ENCODE measurements around the gene TCL1B. TPM values are rescaled to one million over a fixed set of nuclear protein-coding genes. Genes with fewer than 3 reads are reported as not detected.

The TCL1B gene
- total RNA-seq, 1 donor from 2014 or later, result not detected

DNA sequence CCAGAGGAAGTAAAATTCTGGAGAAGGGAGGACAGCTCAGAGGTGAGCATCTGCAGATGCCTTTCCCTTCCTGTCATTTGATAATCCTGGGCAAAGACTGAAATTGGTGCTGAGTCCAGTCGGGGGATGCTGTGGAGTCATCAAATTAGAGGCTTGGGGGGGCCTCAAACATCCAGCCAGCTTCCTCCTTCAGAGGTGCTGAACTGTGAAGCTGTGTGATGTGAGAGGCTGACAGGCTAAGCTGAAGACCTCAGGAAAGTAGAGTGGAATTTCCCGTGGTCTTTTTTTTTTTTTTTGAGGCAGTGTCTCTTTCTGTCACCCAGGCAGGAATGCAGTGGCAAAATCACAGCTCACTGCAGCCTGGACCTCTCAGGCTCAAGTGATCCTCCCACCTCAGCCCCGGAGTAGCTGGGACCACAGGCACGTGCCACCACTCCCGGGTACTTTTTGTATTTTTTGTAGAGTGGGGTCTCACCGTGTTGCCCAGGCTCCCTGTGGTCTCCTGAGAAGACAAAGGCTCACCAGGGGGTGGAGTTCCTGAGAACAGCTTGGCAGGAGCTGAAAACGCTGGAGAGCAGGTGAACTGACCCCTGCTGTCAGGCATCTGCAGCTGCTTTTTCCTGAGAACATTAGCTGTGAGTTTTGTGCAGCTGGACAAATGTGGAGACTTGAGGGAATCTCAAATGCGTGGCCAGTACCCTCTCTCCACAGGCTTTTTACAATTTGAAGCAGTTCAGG is 6.1 kb upstream of the TCL1B start:
- peaks cover 12% of the 10 kb centered on the region for H3K9me3 ChIP-seq (replicated peaks)
- intact Hi-C loops (cut with micrococcal nuclease), result no loop called here
- H3K27ac ChIP-seq (replicated peaks), result no peak overlapping the region
- no peak for DNase-seq
- TF ChIP-seq, protein P1, sequence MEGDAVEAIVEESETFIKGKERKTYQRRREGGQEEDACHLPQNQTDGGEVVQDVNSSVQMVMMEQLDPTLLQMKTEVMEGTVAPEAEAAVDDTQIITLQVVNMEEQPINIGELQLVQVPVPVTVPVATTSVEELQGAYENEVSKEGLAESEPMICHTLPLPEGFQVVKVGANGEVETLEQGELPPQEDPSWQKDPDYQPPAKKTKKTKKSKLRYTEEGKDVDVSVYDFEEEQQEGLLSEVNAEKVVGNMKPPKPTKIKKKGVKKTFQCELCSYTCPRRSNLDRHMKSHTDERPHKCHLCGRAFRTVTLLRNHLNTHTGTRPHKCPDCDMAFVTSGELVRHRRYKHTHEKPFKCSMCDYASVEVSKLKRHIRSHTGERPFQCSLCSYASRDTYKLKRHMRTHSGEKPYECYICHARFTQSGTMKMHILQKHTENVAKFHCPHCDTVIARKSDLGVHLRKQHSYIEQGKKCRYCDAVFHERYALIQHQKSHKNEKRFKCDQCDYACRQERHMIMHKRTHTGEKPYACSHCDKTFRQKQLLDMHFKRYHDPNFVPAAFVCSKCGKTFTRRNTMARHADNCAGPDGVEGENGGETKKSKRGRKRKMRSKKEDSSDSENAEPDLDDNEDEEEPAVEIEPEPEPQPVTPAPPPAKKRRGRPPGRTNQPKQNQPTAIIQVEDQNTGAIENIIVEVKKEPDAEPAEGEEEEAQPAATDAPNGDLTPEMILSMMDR (IDR thresholded peaks at IDR 0.05; ENCODE audit: borderline replicate concordance), result no peak
- no peaks in the 10 kb centered on the region for H3K4me1 ChIP-seq
- H3K4me3 ChIP-seq, result no peak overlapping the region
- H3K36me3 ChIP-seq, result no peaks in the 10 kb centered on the region
- H3K27me3 ChIP-seq (ENCODE audit: low read depth), result peaks cover 70% of the 10 kb centered on the region

DNA sequence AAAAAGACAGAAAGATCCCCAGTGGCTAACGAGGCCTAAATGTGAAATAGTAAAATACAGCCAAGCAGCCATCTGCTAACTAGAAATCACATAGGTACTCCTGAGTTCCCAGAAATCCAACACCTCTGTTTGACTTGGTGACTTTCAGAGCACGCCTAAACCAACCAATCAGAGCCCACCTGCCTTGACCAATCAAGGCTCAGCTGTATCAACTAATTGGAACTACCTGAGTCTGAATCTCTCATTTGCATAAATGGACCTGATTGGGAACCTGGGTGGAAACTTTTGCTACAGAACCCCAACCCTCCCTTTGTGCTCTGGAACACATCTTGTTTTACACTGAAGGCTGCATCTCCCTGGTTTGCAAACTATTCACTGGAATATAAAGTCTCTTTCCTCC is 5.1 kb upstream of the TCL1B start:
- no peaks in the 10 kb centered on the region for H3K36me3 ChIP-seq
- no peaks in the 10 kb centered on the region for H3K4me1 ChIP-seq
- no peak for DNase-seq
- H3K9me3 ChIP-seq (replicated peaks), result peaks cover 7% of the 10 kb centered on the region
- TF ChIP-seq, protein P1 (IDR thresholded peaks at IDR 0.05; ENCODE audit: borderline replicate concordance), result no peak
- intact Hi-C loops (cut with micrococcal nuclease), result no loop called here
- H3K27ac ChIP-seq (replicated peaks), result no peak overlapping the region
- H3K27me3 ChIP-seq (ENCODE audit: low read depth), result peaks cover 70% of the 10 kb centered on the region
- H3K4me3 ChIP-seq, result no peak overlapping the region

GRCh38 chr14:95683793-95684192 is 2.4 kb upstream of the TCL1B start:
- Histone ChIP-seq H3K27me3 (ENCODE audit: low read depth) (peaks cover 59% of the 10 kb centered on the region), H3K4me3 (no peak overlapping the region), H3K9me3 (replicated peaks) (no peaks in the 10 kb centered on the region), H3K27ac (replicated peaks) (no peak overlapping the region), H3K4me1 (no peaks in the 10 kb centered on the region), H3K36me3 (no peaks in the 10 kb centered on the region)
- DNase-seq, result no peak
- intact Hi-C loops (cut with micrococcal nuclease), result no loop called here
- TF ChIP-seq, protein P1 (IDR thresholded peaks at IDR 0.05; ENCODE audit: borderline replicate concordance), result peak; percentile 44

DNA sequence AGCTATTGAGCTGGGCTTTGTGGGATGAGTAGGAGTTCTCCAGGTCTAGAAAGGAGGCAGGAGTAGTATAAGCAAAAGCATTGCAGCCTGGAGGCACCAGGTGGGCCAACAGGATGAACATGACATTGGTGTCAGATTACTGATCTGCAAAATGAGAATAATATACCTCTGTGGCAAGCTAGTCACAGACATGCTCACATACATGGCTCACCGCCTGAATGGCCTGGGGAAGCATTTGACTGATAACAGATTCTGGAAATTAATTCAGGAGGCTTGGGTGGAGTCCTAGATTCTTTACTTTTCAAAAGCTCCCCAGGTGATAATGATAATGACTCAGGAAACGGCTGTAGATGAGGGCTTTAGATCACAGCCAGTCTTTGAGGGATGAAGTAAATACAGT is 709 bp downstream of the TCL1B start:
- intact Hi-C loops (cut with micrococcal nuclease), result no loop called here
- Histone ChIP-seq H3K4me1 (no peaks in the 10 kb centered on the region), H3K4me3 (no peak overlapping the region), H3K36me3 (no peaks in the 10 kb centered on the region), H3K27me3 (ENCODE audit: low read depth) (peaks cover 64% of the 10 kb centered on the region), H3K27ac (replicated peaks) (no peak overlapping the region), H3K9me3 (replicated peaks) (no peaks in the 10 kb centered on the region)
- TF ChIP-seq, protein P1 (IDR thresholded peaks at IDR 0.05; ENCODE audit: borderline replicate concordance), result no peak
- DNase-seq, result no peak

DNA sequence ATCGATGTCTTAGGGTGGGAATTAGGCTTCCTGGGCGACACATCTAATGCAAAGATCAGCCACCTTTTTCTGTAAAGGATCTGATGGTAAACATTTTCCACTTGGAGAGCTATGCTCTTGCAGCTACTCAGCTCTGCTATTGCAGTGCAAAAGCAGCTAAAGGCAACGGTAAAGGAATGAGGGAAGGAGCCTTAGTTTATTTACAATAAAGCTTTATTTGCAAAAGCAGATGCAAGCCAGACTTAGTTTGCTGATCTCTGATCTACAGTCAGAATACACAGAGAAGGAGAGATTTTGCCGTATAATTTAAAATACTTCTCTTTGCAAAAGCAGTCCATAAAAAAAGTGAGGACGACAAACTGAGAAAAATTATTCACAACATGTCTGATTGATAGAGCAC is 3.2 kb downstream of the TCL1B start:
- intact Hi-C loops (cut with micrococcal nuclease), result no loop called here
- Histone ChIP-seq H3K27me3 (ENCODE audit: low read depth) (peaks cover 73% of the 10 kb centered on the region), H3K9me3 (replicated peaks) (no peaks in the 10 kb centered on the region)

More for the DNA sequence above, 3.2 kb downstream of the TCL1B start:
- Histone ChIP-seq H3K4me3 (no peak overlapping the region), H3K27ac (replicated peaks) (no peak overlapping the region), H3K36me3 (no peaks in the 10 kb centered on the region), H3K4me1 (no peaks in the 10 kb centered on the region)
- TF ChIP-seq, protein P1 (IDR thresholded peaks at IDR 0.05; ENCODE audit: borderline replicate concordance), result no peak
- DNase-seq, result no peak

Measured in left ventricle myocardium inferior (tissue), 1 donor.